Measurements from ENCODE around the gene NFIC. TPM values are rescaled to one million over a fixed set of nuclear protein-coding genes. Genes with fewer than 3 reads are reported as not detected.
A peak's percentile ranks its signal among the peaks of the same experiment; 100 is the strongest.
"Not testable (repeated sequence)": the region's sequence is repeated elsewhere in the genome, so short reads cannot be mapped to it uniquely, and the experiment has no call there.

NFIC gene
- total RNA-seq, 1 donor from 2014 or later, result 1.2 TPM

GRCh38 chr19:3391911-3392310 lies 25.5 kb downstream of the NFIC start:
- FAIRE-seq, result not testable (repeated sequence)

GRCh38 chr19:3392480-3392879 lies 26.1 kb downstream of the NFIC start:
- no peak for FAIRE-seq

More at GRCh38 chr19:3391911-3392310, 25.5 kb downstream of the NFIC start:
- not testable (repeated sequence) for DNase-seq (ENCODE audit: low spot score in 2 of 2)

DNA sequence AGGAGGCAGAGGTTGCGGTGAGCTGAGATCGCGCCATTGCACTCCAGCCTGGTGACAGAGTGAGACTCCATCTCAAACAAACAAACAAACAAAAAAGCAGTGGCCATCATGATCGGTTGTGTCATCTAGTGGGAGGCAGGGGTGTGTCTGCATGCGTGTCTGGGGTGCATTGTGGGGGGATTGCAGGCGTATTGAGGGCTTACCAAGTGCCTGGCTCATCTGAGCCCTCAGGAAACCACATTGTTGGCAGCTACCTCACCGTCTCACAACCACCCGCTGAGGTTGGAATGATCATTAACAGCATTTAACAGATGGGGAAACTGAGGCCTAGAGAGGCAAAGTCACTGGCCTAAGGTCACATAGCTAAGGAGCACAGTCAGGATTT lies 30.5 kb downstream of the NFIC start:
- no peak for FAIRE-seq
- no peak for DNase-seq (ENCODE audit: low spot score in 2 of 2)

More at GRCh38 chr19:3392480-3392879, 26.1 kb downstream of the NFIC start:
- DNase-seq (ENCODE audit: low spot score in 2 of 2), result no peak

- DNase-seq (ENCODE audit: low spot score in 2 of 2), result peak in 1 of 2 donors; percentile 67
- FAIRE-seq, result no peak
Observed at GRCh38 chr19:3397266-3398022, 31.1 kb downstream of the NFIC start.

GRCh38 chr19:3398114-3398899 lies 31.9 kb downstream of the NFIC start:
- FAIRE-seq, result no peak

DNA sequence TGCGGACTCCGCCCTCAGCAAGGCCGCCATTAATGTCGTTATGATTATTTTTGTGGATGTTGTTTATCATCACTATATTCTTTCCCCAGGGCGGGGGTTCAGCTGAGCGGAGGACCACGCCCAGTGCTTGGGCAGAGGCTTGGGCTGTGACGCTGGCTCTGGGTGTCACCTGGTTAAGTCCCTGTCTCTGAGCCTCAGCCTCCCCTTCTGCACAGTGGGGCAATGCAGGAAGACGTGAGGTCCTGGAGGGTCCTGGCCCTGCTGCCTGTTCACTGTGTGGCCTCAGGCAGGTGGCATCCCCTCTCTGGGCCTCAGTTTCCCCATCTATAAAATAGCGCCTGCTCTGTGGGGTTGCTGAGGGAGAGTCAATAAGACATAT lies 32.5 kb downstream of the NFIC start:
- FAIRE-seq, result no peak
- DNase-seq (ENCODE audit: low spot score in 2 of 2), result no peak

More at GRCh38 chr19:3398114-3398899, 31.9 kb downstream of the NFIC start:
- peak; percentile 82 to 91 for DNase-seq (ENCODE audit: low spot score in 2 of 2)

DNA sequence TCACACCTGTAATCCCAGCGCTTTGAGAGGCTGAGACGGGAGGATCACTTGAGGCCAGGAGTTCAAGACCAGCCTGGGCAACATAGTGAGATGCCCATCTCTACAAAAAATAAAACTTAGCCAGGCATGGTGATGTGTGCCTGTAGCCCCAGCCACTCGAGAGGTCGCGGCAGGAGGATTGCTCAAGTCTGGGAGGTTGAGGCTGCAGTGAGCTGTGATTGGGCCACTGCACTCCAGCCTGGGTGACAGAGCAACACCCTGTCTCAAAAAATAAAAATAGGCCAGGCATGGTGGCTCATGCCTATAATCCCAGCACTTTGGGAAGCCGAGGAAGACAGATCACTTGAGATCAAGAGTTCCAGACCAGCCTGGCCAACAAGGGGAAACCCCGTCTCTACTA lies 32.9 kb downstream of the NFIC start:
- FAIRE-seq; DNase-seq (ENCODE audit: low spot score in 2 of 2): not testable (repeated sequence)

GRCh38 chr19:3401004-3401768 lies 34.8 kb downstream of the NFIC start:
- no peak for FAIRE-seq

DNA sequence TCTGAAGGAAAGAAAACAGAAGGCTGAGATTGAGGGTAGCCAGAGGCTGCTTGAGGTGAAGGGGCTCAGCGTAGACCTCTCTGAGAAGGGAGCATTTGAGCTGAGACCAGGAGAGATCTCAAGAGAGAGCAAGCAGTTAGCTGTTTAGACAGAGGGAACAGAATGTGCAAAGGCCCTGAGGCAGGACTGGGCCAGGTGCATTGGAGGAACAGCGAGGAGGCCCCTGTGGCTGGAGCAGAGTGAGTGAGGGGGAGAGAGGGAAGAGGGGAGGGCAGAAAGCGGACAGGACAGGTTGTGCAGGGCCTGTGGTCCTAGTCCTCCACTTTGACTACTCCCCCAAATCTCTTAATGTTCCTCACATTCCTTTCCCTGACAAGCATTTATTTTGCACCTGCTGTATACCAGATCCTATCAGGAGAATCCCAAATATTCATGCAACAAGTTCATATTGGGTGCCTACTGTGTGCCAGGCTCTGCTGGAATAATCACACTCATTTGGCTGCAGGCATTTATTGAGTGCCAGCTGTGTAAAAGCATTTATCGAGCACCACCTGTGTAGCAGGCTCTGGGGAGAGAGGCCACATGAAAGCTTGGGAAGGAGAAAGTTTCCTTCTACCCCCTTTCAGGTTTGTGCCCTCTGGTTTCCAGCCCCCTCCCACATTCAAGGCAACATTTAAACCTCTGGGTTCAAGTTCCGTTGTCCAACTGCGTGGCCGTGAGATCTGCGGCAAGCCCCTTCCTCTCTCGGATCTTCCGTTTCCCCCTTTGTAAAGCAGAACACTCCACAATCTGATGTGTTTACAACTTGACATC lies 36.5 kb downstream of the NFIC start:
- no peak for DNase-seq (ENCODE audit: low spot score in 2 of 2)

More at GRCh38 chr19:3401004-3401768, 34.8 kb downstream of the NFIC start:
- no peak for DNase-seq (ENCODE audit: low spot score in 2 of 2)

GRCh38 chr19:3403489-3404323 lies 37.3 kb downstream of the NFIC start:
- no peak for FAIRE-seq
- peak; percentile 82 to 88 for DNase-seq (ENCODE audit: low spot score in 2 of 2)

More for the DNA sequence above, 36.5 kb downstream of the NFIC start:
- FAIRE-seq, result no peak

- FAIRE-seq (no peak), DNase-seq (ENCODE audit: low spot score in 2 of 2) (peak; percentile 77 to 87)
Observed at GRCh38 chr19:3404324-3405260, 38.2 kb downstream of the NFIC start.

DNA sequence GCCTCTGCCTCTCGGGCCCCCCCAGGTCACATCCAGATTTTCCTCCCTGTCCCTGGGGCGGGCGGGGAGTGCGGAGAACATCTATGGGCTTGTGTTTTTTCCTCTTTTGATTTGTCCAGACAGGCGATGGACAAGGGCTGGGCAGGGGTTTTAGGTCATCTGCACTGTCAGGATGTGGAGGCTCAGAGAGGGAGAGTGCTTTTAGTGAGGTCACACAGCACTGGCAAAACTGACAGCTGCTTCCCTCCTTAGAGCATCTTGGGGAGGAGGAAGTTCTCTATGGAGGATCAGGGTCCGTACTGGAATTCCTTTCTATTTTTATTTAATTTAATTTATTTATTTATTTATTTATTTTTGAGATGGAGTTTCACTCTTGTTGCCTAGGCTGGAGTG lies 38.9 kb downstream of the NFIC start:
- DNase-seq (ENCODE audit: low spot score in 2 of 2), result no peak
- FAIRE-seq, result no peak

DNA sequence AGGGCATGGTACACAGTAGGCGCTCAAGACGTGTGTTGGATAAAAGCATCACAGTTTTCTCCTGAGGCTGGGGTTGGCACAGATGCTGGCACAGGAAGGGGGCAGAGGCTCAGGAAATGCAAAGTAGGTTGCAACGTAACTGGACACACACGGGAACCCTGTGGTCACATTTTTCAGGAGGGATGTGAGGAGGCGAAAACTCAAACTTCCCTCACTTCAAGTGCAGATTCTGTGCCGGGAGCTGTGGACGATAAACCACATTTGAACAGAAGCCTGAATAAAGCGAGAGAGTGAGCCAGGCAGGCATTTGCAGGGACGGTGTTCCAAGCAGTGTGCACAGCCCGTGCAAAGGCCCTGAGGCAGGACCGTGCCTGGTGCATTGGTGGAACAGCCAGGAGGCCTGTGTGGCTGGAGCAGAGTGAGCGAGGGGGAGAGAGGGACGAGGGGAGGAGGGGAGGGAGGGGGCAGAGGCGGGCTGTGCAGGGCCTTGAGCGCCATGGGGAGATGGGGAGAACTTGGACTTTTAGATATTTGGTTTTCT lies 40.3 kb downstream of the NFIC start:
- no peak for FAIRE-seq
- DNase-seq (ENCODE audit: low spot score in 2 of 2), result no peak

DNA sequence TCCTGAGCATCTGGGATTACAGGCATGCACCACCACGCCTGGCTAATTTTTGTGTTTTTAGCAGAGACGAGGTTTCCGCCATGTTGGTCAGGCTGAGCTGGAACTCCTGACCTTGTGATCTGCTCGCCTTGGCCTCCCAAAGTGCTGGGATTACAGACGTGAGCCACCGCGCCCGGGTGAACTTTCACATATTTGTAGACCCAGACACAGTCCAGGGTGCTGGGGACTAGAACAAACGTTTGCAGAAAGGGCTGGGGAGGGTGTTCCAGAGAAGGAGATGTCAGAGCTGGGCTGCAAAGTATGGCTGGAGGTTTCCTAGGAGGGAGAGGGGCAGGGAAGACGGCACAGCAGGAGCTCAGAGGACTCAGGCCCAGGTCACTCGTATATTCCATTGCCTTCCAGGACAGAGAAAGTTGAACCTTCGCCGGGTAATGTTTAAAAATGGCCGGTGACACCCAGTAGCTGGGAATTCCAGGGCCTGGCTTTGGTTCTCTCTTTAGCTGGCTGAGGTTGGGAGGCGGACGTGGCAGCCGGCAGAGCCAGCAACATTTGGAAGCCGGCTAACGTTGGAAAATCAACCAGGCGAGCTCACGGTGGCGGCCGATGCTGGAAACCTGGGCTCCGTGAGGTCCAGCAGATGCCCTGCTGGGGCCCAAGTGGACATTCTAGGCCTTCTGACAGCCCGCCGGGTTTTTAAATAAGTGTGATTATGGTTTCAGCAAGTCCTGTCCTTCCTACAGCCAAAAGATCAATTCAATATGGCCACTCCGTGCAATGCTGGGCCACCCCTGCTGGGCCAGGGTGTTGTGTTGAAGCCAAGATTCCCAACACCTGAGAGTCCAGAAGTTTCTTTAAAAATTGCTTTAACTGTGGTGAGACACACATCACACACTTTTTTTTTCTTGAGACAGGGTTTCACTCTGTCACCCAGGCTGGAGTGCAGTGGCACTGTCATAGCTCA lies 41.5 kb downstream of the NFIC start:
- no peak for FAIRE-seq
- no peak for DNase-seq (ENCODE audit: low spot score in 2 of 2)

DNA sequence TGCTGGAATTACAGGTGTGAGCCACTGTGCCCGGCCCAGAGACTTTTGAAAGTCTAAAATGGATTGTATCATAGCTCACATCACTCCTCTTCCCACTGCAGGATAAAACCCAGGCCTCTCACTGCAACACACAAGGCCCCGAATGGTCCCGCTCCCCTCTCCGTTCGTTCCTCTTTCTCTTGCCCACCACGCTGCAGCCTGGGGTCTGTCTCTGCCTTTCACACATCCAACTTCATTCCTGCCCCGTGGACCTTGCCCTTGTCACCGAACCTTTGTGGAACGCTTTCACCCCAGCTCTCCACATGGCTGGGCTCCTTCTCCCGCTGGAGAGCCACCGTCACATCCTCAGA lies 42.6 kb downstream of the NFIC start:
- FAIRE-seq, result no peak
- no peak for DNase-seq (ENCODE audit: low spot score in 2 of 2)

DNA sequence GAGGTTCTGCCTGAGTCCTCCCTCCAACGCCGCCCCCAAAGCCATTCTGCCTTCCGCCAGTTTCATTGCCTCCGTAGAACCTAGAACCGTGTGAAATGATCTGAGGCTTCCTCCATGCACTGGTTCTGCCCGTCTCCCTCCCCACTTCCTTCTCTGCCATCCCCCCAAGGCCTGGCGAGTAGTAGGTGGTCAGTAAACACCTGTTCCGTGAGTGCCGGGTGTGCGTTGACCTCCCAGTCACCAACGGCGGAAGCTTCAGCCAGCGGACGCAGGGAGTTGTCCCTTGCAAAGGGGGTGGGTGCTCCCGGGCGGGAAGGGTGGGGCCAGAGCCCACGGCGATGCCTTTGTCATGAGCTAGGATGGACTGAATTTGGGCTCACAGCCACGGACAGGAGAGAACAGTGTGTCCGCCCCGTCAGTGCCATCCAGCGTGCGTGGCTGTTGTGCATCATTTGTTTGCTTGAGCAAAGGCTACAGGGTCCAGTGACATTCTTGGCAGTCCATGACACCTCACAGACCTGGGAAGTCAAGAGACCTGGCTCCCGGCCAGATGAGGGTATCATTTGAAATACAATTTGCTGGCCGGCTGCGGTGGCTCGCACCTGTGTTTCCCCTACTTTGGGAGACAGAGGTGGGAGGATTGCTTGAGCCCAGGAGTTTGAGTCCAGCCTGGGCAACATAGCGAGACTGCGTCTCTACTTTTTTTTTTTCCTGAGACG lies 43.1 kb downstream of the NFIC start:
- FAIRE-seq (no peak), DNase-seq (ENCODE audit: low spot score in 2 of 2) (no peak)

Data from frontal cortex (tissue), 4 donors.